IMR-90 (cell line): ENCODE data around the gene NACA. TPM values are rescaled to one million over a fixed set of nuclear protein-coding genes. Genes with fewer than 3 reads are reported as not detected.
"Not testable (repeated sequence)": the region's sequence is repeated elsewhere in the genome, so short reads cannot be mapped to it uniquely, and the experiment has no call there.

Experiments
- ATAC-seq: fragments of 200-7000 bp; cut with Tn5 transposase; 2 replicates; pipeline ENCODE4 v1.9.1; 2020; ENCODE audit warnings: low read depth, mild to moderate bottlenecking, moderate library complexity
- BruUV-seq: library from RNA; stranded (reverse); fragments of 400-500 nt; replicated peaks from 2 replicates; lab custom pipeline; 2021; lab: Mats Ljungman, UMichigan
- CTCF ChIA-PET: fragments of 300-600 bp; formaldehyde crosslinking; extraction: SDS; loops from one replicate; lab custom pipeline; 2021; ENCODE audit warnings: antibody characterized with exemption; lab: Yijun Ruan, JAX
- POLR2A ChIA-PET: fragments of 300-600 bp; sonication (Branson Sonifier 250); formaldehyde crosslinking; loops from one replicate; lab custom pipeline; 2022; ENCODE audit warnings: antibody characterized with exemption; ENCODE audit not compliant: unreplicated experiment; lab: Charles Lee
- DNase-seq: peaks from one replicate; pipeline ENCODE4 v3.0.0; 2013
- H2AFZ ChIP-seq: replicated peaks from 2 replicates; pipeline ENCODE3; 2013; ENCODE audit warnings: low read length, mild to moderate bottlenecking; ENCODE audit not compliant: poor library complexity
- H2AK5ac ChIP-seq: 2 replicates; pipeline ENCODE4 v1.6.1; 2013; ENCODE audit warnings: low read depth, low read length, inconsistent platforms
- H2AK9ac ChIP-seq: replicated peaks from 2 replicates; pipeline ENCODE3; 2013; ENCODE audit warnings: mild to moderate bottlenecking, low read depth, low read length, moderate library complexity; ENCODE audit not compliant: poor library complexity
- H2BK120ac ChIP-seq: 2 replicates; pipeline ENCODE4 v1.6.1; 2013; ENCODE audit warnings: low read depth, low read length, inconsistent platforms
- H2BK15ac ChIP-seq: 3 replicates; pipeline ENCODE4 v1.6.1; 2013; ENCODE audit warnings: low read depth, low read length, inconsistent platforms
- H2BK20ac ChIP-seq: 2 replicates; pipeline ENCODE4 v1.6.1; 2013; ENCODE audit warnings: low read depth, mild to moderate bottlenecking, inconsistent platforms, low read length, moderate library complexity
- H2BK5ac ChIP-seq: 2 replicates; pipeline ENCODE4 v1.6.1; 2013; ENCODE audit warnings: mild to moderate bottlenecking, low read depth, low read length, inconsistent platforms; ENCODE audit not compliant: poor library complexity, severe bottlenecking
- H3K14ac ChIP-seq: replicated peaks from 2 replicates; pipeline ENCODE4 v1.6.1; 2013; ENCODE audit warnings: low read depth, low read length, inconsistent platforms
- H3K18ac ChIP-seq: 2 replicates; pipeline ENCODE4 v1.6.1; 2013; ENCODE audit warnings: low read depth, low read length, control low read depth
- H3K23ac ChIP-seq: 2 replicates; pipeline ENCODE4 v1.6.1; 2013; ENCODE audit warnings: low read depth, low read length, inconsistent platforms
- H3K27ac ChIP-seq: 2 replicates; pipeline ENCODE4 v1.5.1; 2013; ENCODE audit warnings: mild to moderate bottlenecking, control low read depth, low read length; ENCODE audit not compliant: insufficient read depth
- H3K27me3 ChIP-seq: 2 replicates; pipeline ENCODE4 v1.6.1; 2013; ENCODE audit warnings: low read length; ENCODE audit not compliant: control insufficient read depth, insufficient read depth
- H3K36me3 ChIP-seq: 2 replicates; pipeline ENCODE4 v1.6.1; 2013; ENCODE audit warnings: low read length, mixed read lengths; ENCODE audit not compliant: control insufficient read depth, insufficient read depth
- H3K4ac ChIP-seq: 2 replicates; pipeline ENCODE4 v1.6.1; 2013; ENCODE audit warnings: low read depth, low read length, inconsistent platforms
- H3K4me1 ChIP-seq: 2 replicates; pipeline ENCODE4 v1.6.1; 2013; ENCODE audit warnings: low read length, mixed read lengths; ENCODE audit not compliant: control insufficient read depth, insufficient read depth
- H3K4me2 ChIP-seq: 2 replicates; pipeline ENCODE4 v1.6.1; 2013; ENCODE audit warnings: low read depth, mild to moderate bottlenecking, control low read depth, low read length, moderate library complexity
- H3K4me3 ChIP-seq: 2 replicates; pipeline ENCODE4 v1.5.1; 2013; ENCODE audit warnings: low read depth, mild to moderate bottlenecking, control low read depth, low read length, moderate library complexity; ENCODE audit not compliant: insufficient read depth
- H3K56ac ChIP-seq: 2 replicates; pipeline ENCODE4 v1.6.1; 2013; ENCODE audit warnings: low read length, inconsistent platforms; ENCODE audit not compliant: insufficient read depth; ENCODE audit errors: extremely low read depth
- H3K79me1 ChIP-seq, 2 experiments: 2 replicates each; pipeline ENCODE4 v1.6.1; 2013; ENCODE audit warnings: low read length in 2 of 2, inconsistent platforms in 1 of 2, low read depth in 1 of 2
- H3K9ac ChIP-seq: 2 replicates; pipeline ENCODE4 v1.6.1; 2013; ENCODE audit warnings: low read depth, low read length, control low read depth
- H3K9me1 ChIP-seq: 2 replicates; pipeline ENCODE4 v1.6.1; 2013; ENCODE audit warnings: low read length, inconsistent platforms; ENCODE audit not compliant: insufficient read depth
- H3K9me3 ChIP-seq: 2 replicates; pipeline ENCODE4 v1.6.1; 2013; ENCODE audit warnings: low read length; ENCODE audit not compliant: control insufficient read depth, insufficient read depth
- H4K20me1 ChIP-seq: 2 replicates; pipeline ENCODE4 v1.6.1; 2013; ENCODE audit warnings: low read length, inconsistent platforms; ENCODE audit not compliant: insufficient read depth
- H4K5ac ChIP-seq: 2 replicates; pipeline ENCODE4 v1.6.1; 2013; ENCODE audit warnings: mild to moderate bottlenecking, low read depth, low read length, control low read depth
- H4K8ac ChIP-seq, 2 experiments: 2 replicates each; pipeline ENCODE4 v1.6.1; 2013; ENCODE audit warnings: low read depth in 2 of 2, low read length in 2 of 2, control low read depth in 1 of 2, inconsistent platforms in 1 of 2
- H4K91ac ChIP-seq: 2 replicates; pipeline ENCODE4 v1.6.1; 2013; ENCODE audit warnings: low read depth, low read length, inconsistent platforms; ENCODE audit not compliant: insufficient read depth
- MAZ ChIP-seq: IDR thresholded peaks from 2 replicates; pipeline ENCODE4 v1.6.1; 2012; ENCODE audit warnings: low read depth, mild to moderate bottlenecking, low read length, improper control_type of control experiment, moderate library complexity, borderline replicate concordance
- MXI1 ChIP-seq: IDR thresholded peaks from 2 replicates; pipeline ENCODE4 v1.6.1; 2012; ENCODE audit warnings: low read depth, mild to moderate bottlenecking, low read length, moderate library complexity, borderline replicate concordance
- WGBS, 2 experiments: methylation state at CpG; one replicate each; pipeline versions ENCODE4 v1.1.5 to v1.1.7; 2013; ENCODE audit warnings: missing lambda C conversion rate in 2 of 2; ENCODE audit not compliant: insufficient read length in 1 of 2; ENCODE audit errors: extremely low coverage in 2 of 2; 5-methylcytosine and 5-hydroxymethylcytosine counted together
- dilution Hi-C: fragments of 300-500 bp; cut with HindIII; formaldehyde crosslinking; loops from one replicate; pipeline ENCODE4 v1.14.3; 2018; ENCODE audit warnings: low sequenced_read_pairs; ENCODE audit not compliant: unreplicated experiment
- in situ Hi-C: fragments of 300-500 bp; cut with MboI; formaldehyde crosslinking; loops from 3 replicates; pipeline ENCODE4 v1.14.3; 2019; ENCODE audit warnings: low sequenced_read_pairs, inconsistent platforms, mixed read lengths
- intact Hi-C: fragments of 100-400 bp; cut with micrococcal nuclease; formaldehyde crosslinking; loops from 2 replicates; pipeline ENCODE4 v1.10.0; 2022
- polyA plus RNA-seq, 3 experiments: library from polyadenylated mRNA; depleted of rRNA; stranded (reverse); fragments of >200 nt; gene quantifications; 2 replicates each; pipeline ENCODE4 v1.2.3, GENCODE V29; 2012; ENCODE audit warnings: low replicate concordance in 1 of 3
- total RNA-seq: library from RNA; depleted of rRNA; stranded (reverse); fragments of >200 nt; gene quantifications from 2 replicates; pipeline ENCODE4 v1.2.3, GENCODE V29; 2012

Gene NACA
- total and polyA plus RNA-seq, 2 of the 4 experiments (the other 2 are of a cell fraction), result 662 to 1,223 TPM

GRCh38 chr12:56751712-56752598 lies 26.9 kb upstream of the NACA start, which contains the start of gene PRIM1:
TSS of gene PRIM1 (minus strand) at chr12:56752323. CDS start at chr12:56752298, 25 bp downstream.
- Histone ChIP-seq H3K27me3 (no peaks in the 10 kb centered on the region), H3K23ac (peak within 1 kb of the TSS; percentile 37; the same call in 1 of the 2 replicates), H2BK5ac (no peak within 1 kb of the TSS), H3K79me1 (peaks cover 0 to 5% of the 10 kb centered on the region in 2 experiments; a peak in 2 of 4 replicates), H3K36me3 (no peaks in the 10 kb centered on the region), H2BK20ac (no peak within 1 kb of the TSS), H4K5ac (peak within 1 kb of the TSS; percentile 49; the same call in 1 of the 2 replicates), H3K9ac (peak within 1 kb of the TSS; percentile 68), H3K4me2 (peak within 1 kb of the TSS; percentile 95), H3K27ac (peak within 1 kb of the TSS; percentile 68), H3K56ac (peak within 1 kb of the TSS; percentile 81), H3K9me1 (no peaks in the 10 kb centered on the region), H3K18ac (no peak within 1 kb of the TSS), H3K9me3 (no peaks in the 10 kb centered on the region), H3K4me3 (peak within 1 kb of the TSS; percentile 82), H2BK120ac (no peak within 1 kb of the TSS), H3K14ac (peak within 1 kb of the TSS; percentile 35; the same call in 1 of the 2 replicates), H4K20me1 (no peaks in the 10 kb centered on the region), H4K8ac (peak within 1 kb of the TSS; percentile 90 to 91; a peak in 3 of 4 replicates), H4K91ac (peak within 1 kb of the TSS; percentile 79), H2AFZ (peak within 1 kb of the TSS; percentile 96), H3K4me1 (no peaks in the 10 kb centered on the region), H2AK5ac (0 out of 2 replicates have a peak within 1 kb of the TSS, but pooled peaks have one; percentile 44), H2AK9ac (peak within 1 kb of the TSS; percentile 51), H3K4ac (peak within 1 kb of the TSS; percentile 53; the same call in 1 of the 2 replicates), H2BK15ac (no peak within 1 kb of the TSS)
- in situ Hi-C loops, result loop anchor here (10.0 kb wide), 1 partner anchor 313 kb away; no protein-coding TSS in a partner anchor
- no peak for TF ChIP-seq MXI1
- peak; percentile 48; the same call in 1 of the 2 replicates for TF ChIP-seq MAZ
- dilution Hi-C loops, result no loop called here
- ChIA-PET CTCF (interaction anchor here (0.7 kb wide), 2 partner anchors 115 to 267 kb away, joined by 3 to 4 read pairs; no protein-coding TSS in a partner anchor), POLR2A (no interaction called here)
- WGBS, 2 experiments, result 0% methylated on average over 15 of the region's 64 CpGs; no CpG with 5 or more reads in 1 of the 2 experiments
- peak; percentile 66 for DNase-seq
- peak; percentile 95 for ATAC-seq
- intact Hi-C loops, result loop anchor here (1.0 kb wide), 1 partner anchor 82 kb away; no protein-coding TSS in a partner anchor
- no TSS peak for BruUV-seq

DNA sequence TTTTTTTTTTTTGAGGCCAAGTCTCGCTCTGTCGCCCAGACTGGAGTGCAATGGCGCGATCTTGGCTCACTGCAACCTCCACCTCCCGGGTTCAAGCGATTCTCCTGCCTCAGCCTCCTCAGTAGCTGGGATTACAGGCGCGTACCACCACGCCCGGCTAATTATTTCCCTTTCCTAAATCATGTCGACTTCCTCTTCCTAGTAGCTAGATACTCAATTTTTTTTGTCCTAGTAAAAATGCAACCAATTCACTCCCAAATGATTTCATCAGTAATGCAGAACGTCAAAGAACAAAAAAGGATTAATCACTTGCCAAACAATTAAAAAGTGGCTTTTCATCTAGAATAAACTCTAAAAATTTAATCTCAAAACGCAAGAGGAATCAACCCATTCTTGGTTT lies 25.5 kb upstream of the NACA start:
- POLR2A ChIA-PET, result not testable (repeated sequence)

More for the DNA sequence above, 25.5 kb upstream of the NACA start:
- H3K9me3 ChIP-seq, DNase-seq, H2AFZ ChIP-seq, H2AK5ac ChIP-seq, H3K9ac ChIP-seq, H3K9me1 ChIP-seq, H2AK9ac ChIP-seq, H3K79me1 ChIP-seq, ATAC-seq, H2BK120ac ChIP-seq, H3K18ac ChIP-seq, H2BK20ac ChIP-seq, H4K5ac ChIP-seq, H3K4me1 ChIP-seq, H3K27me3 ChIP-seq, H3K23ac ChIP-seq, dilution Hi-C loops, H3K14ac ChIP-seq, H2BK15ac ChIP-seq, H3K4me2 ChIP-seq, CTCF ChIA-PET, intact Hi-C loops, BruUV-seq, H2BK5ac ChIP-seq, H4K91ac ChIP-seq, H3K27ac ChIP-seq, H3K4ac ChIP-seq, H3K56ac ChIP-seq, H3K36me3 ChIP-seq, H3K4me3 ChIP-seq, H4K20me1 ChIP-seq, H4K8ac ChIP-seq: not testable (repeated sequence)
- in situ Hi-C loops, result loop anchor here (10.0 kb wide), 1 partner anchor 314 kb away; no protein-coding TSS in a partner anchor
- 100% methylated on average over 8 of the region's 13 CpGs; no CpG with 5 or more reads in 1 of the 2 experiments for WGBS, 2 experiments
